GM19455 (cell line): ENCODE data around the gene CDR2L.
"Not testable (repeated sequence)": the region's sequence is repeated elsewhere in the genome, so short reads cannot be mapped to it uniquely, and the experiment has no call there.

Source experiments
- ATAC-seq: cut with Tn5 transposase; IDR thresholded peaks from one replicate; pipeline ENCODE4 v1.9.1; 2021; ENCODE audit not compliant: unreplicated experiment

CDR2L gene

DNA sequence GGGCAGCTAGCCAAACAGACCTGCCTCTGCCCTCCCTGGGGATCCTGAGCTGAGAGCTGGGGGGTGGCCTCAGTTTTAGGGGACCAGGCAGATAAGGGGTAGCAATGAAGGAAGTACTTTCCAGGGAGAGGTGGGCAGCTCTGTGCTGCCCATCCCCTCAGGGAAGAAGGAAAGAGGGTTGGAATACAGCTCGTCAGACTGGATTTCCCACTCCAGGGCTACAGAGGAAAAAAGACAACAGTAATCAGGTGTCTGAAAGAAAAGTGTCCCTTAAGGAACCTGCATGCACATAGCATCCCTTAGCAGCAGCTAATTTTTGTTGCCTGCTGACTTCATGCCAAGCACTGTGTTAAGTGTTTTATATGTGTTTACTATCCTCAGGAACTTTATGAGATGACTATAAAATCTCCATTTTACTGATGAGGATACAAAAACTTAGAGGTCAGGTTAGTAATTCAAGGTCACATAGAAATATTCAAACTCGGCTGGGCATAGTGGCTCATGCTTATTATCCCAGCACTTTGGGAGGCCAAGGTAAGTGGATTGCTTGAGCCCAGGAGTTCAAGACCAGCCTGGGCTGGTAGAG is 21.8 kb downstream of the CDR2L start:
- no peak for ATAC-seq

DNA sequence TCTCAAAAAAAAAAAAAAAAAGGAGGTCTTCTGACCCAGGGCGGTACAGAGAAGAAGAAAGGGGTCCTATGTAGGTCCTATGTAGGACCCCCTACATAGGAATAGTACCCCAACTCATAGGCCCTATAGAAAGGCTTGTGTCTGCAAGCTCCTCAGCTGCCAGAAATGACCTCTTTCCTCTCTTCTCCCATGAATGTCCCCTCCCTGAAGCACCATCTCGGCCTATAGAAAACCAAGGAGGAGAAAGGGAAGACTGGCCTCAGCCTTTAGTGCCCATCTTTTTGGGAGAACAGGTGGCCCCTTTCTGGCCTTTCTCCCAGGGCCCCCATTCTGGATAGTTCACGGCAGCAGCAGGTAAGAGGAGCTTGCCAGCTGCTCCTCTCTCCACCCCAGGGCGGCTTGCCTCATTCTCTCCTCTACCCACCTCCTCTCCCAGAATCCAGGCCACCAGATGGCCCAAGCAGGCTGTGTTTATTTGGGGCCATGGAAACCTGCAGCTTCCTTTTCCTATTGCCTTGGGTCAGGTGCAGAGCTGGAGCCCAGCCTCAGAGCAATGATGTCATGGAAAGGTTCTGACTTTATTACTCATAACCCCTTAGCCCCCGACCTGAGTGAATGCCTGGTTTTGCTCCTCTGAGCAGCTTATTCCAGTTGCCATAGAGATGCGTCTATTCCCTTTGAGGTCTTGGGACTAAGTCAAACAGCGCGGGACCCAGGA is 23.4 kb downstream of the CDR2L start:
- no peak for ATAC-seq

- ATAC-seq: no peak
Observed at GRCh38 chr17:75011401-75012095, 24.1 kb downstream of the CDR2L start.

- no peak for ATAC-seq
Observed at GRCh38 chr17:75012096-75012345, 24.6 kb downstream of the CDR2L start.

GRCh38 chr17:75012346-75013091 is 25.1 kb downstream of the CDR2L start, which contains the start of gene MRPL58:
Gene MRPL58 (plus strand): TSS chr17:75012670. CDS start chr17:75012687, 17 bp downstream.
- ATAC-seq: peak; percentile 82

- ATAC-seq: no peak
Observed at GRCh38 chr17:75013092-75013559, 25.7 kb downstream of the CDR2L start.

DNA sequence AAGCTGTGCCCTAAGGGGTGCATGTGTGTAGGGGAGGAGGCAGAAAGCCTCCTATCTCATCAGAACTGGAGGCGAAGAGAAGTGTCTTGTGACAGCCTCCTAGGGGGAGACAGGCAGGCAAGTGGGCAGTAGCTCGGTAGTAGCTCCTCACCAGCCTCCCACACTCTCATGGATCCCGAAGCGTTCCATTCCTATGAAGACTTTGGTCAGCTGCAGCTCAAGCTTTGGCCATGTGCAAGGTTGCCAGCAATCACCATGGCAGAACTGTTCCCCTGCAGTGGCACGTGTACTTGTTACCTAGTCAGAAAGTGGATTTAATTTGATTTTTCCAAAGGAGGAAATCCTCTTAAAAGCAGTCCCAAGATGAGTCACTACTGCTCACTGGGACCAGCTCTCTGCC is 31.7 kb downstream of the CDR2L start:
- ATAC-seq: no peak

DNA sequence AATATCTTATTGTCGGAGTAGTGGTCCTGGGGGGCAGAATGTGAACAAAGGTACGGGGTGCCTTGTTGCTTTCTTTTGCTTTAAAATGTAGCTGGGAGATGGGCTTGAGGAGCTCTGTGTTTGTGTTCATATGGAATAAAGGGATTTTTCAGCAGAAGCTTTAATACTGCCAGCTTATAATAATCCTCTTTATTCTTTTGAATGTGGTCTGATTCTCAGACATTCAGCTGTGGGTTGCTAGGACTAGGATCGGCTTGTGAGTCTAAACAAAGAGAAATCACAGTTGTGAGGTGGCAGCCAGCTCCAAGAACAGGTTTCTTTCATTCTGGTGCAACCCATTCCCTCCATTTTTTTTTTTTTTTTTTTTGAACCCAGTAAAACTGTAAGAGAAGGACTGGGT is 32.3 kb downstream of the CDR2L start:
- ATAC-seq: no peak

DNA sequence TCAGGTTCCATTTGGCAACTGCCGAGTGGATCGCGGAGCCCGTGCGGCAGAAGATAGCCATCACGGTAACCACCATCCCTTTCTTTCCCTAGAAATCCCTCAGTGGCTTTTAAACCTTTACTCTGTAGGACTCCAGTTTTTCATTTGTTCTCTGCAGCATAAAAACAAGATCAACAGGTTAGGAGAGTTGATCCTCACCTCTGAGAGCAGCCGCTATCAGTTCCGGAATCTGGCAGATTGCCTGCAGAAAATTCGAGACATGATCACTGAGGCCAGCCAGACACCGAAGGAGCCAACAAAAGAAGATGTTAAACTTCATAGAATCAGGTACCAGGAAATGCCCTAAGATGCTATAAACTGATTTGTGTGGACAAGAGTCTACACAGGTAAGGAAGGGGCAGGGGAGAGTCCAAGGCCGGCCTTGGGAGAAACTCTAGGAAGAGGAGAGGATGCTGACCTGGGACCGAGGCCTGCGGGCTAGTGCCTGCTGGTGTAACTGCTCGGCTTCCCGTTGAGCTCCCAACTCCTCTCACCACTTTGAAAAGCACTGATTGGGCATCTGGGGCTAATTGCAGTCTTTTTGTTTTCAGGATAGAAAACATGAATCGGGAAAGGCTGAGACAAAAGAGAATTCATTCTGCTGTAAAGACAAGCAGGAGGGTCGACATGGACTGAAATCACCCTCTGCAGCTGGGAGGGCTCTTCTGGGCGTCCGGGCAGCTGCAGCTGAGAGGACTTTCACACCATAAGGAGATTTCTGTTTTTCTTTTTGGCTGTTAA is 33.1 kb downstream of the CDR2L start:
- ATAC-seq: no peak

DNA sequence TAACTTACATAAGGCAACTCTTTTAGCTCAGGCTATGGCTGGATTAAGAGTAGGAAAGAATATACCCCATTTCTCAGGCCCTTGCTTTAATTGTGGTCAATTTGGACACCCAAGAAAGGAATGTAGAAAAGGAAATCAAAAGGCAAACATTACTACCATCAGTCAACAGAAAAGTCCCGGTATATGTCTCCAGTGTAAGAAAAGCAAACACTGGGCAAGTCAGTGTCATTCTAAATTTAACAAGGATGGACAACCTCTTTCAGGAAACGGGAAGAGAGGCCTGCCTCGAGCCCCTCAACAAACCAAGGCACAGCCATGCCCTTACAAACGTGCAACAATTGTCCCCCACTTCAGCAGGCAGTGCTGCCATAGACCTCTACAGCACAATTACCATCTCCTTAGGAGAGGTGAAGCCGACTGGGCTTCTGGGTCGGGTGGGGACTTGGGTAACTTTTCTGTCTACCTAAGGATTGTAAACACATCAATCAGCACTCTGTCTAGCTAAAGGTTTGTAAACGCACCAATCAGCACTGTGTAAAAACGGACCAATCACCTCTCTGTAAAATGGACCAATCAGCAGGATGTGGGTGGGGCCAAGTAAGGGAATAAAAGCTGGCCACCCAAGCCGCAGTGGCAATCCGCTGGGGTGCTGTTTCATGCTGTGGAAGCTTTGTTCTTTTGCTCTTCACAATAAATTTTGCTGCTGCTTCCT is 37.4 kb downstream of the CDR2L start:
- ATAC-seq: no peak

DNA sequence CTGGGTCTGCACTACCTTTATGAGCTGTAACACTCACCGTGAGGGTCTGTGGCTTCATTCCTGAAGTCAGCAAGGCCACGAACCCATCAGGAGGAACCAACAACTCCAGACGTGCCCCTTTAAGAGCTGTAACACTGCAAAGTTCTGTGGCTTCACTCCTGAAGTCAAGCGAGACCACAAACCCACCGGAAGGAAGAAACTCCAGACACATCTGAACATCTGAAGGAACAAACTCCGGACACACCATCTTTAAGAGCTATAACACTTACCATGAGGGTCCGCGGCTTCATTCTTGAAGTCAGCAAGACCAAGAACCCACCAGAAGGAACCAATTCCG is 37.9 kb downstream of the CDR2L start:
- not testable (repeated sequence) for ATAC-seq

DNA sequence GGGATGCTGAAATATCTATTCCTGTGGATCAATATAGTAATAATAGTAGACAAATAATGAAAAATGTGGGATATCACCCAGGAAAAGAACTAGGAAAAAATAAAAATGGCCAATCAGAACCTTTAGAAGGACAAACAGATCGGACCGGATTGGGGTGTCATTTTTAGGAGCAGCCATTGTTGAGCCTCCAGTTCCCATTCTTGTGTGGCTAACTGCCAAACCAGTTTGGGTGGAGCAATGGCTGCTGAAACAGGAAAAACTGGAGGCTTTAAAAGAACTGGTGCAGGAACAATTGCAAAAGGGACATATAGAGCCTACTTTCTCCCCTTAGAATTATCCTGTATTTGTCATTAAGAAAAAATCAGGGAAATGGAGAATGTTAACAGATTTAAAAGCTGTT is 39.2 kb downstream of the CDR2L start:
- not testable (repeated sequence) for ATAC-seq

DNA sequence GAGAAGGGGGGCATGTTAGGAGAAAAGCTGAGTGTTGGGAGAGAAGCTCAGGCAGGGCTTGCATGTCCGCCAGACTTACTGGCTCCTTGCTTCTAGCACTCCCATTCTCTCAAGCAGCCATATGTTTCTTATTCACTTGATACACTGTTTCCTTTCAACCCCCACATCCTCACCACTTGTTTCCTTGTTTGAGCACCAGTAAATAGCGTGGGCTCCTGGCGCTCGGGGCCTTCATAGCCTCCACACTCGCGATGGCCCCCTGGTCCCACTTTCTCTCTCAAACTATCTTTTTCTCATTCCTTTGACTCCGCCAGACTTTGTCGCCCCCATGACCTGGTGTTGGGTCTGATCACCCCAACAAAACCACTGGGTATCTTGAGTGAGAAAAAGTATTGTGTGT is 42.7 kb downstream of the CDR2L start:
- ATAC-seq: no peak

DNA sequence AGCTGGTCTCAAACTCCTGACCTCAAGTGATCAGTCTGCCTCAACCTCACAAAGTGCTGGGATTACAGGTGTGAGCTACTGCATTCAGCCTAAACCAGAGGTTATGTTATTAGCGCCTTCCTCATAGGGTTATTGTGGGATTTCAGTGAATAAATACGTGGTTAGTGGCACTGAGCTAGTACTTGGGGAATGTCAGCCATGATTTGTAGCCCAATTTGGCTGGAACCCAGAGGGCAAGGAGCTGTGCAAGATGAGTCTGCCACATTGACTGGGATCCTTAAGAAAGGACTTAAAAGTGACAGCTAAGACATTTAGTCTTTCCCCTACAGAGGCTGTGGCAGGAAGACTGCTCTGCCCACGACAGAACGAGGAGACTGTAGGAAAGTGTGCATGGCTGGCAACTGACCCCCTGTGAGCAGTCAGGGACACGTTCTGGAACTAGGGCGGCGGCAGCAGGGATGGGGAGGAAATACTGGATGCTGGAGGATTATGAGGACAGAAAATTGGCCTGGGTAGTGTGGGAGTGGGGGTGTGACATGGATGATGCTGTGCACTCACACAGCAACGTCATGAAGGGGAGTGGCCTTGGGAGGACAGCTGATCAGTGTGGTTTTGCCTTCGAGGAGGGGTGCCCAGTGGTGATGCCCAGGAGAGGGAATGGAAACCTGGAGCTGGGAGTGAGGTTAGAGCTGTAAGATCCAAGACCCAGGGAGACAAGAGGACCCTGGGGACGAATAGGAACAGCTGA is 44.7 kb downstream of the CDR2L start:
- ATAC-seq: no peak

DNA sequence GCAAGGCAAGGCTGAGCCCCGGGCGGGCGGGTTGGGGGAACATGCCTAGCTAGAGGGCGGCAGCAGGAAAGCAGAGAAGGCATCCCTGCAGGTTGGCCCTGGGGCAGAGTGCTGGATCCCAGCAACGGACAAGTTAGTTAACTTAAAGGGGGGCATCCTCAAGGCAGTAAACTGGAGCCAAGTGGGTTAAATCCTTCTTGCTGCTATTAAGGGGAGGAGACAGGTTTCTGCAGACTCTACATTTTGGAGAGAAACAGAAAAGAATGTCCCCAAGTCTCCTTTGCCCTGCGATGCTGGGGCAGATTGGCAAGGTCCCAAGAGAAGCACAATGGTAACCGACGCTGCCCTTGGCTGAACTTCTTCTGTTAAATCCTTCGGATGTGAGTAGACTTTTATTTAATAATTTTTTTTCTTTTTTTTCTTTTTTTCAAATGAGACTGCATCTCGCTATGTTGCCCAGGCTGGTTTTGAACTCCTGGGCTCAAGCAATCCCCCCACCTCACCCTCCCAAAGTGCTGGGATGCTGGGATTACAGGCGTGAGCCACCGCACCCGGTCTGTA is 45.4 kb downstream of the CDR2L start:
- no peak for ATAC-seq

DNA sequence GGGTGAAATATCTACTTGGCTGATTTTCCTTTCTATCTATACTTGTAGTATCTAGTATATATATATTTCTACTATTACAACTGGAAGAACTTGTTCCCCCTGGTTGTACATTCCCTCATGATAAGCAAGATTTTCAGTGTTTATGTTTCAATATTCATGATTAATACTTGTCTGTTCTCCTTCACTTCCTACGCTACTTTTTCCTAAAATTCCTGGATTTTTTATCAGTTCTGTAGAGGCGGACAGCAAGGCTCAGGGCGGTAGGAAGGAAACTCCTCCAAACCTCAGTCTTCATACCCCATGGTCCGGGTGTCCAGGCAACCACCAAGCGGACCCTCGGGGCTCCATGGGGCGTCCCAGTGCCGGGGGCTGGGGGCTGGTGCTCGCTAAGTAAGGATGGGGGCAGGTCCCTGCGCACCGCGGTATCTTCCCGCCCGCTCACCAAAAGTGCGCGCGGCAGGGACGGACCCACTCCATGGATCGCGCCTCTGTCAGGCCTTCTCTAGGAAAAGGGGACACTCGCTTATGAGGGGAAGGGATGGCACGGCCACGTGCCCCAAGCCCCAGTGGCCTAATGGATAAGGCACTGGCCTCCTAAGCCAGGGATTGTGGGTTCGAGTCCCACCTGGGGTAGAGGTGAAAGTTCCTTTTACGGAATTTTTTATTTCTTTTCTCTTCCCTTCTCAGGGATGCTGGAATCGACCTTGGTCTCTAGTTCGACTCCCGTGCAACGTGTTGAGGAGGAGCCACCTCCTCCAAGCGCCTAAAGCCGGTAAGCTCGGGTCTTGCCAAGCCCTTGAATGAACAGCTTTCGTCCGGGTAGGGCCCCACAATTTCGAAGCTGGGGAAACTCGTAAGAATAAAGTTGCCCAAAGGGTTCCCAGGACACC is 46.2 kb downstream of the CDR2L start:
- ATAC-seq: no peak

GRCh38 chr17:75034236-75034908 is 46.9 kb downstream of the CDR2L start:
- ATAC-seq: no peak
